Activated CD4-positive, alpha-beta T cell treated with anti-CD3 and anti-CD28 coated beads for 1 hour (primary cell): Measurements from ENCODE around the gene MT1F.
"Not testable (repeated sequence)": the region's sequence is repeated elsewhere in the genome, so short reads cannot be mapped to it uniquely, and the experiment has no call there.

Experiments
- DNase-seq: peaks from one replicate; pipeline ENCODE4 v3.0.0-alpha.2; 2020

Gene MT1F

GRCh38 chr16:56657555-56658326, at the start of gene MT1F:
TSS of gene MT1F (plus strand) at chr16:56657959. CDS start at chr16:56658059, 100 bp downstream.
- DNase-seq, result peak; percentile 45

- DNase-seq, result peak; percentile 79
These were observed 49.5 kb upstream of the MT1F start, which contains the start of gene MT2A for GRCh38 chr16:56608043-56608875. TSS of gene MT2A (plus strand) at chr16:56608584. CDS start at chr16:56608656, 72 bp downstream.

- no peak for DNase-seq
These were observed 48.8 kb upstream of the MT1F start for GRCh38 chr16:56608876-56609462.

- DNase-seq, result peak; percentile 58
These were observed 48.3 kb upstream of the MT1F start for GRCh38 chr16:56609463-56609921.

GRCh38 chr16:56610017-56610608, 47.6 kb upstream of the MT1F start:
- peak; percentile 61 for DNase-seq

GRCh38 chr16:56610609-56611111, 47.1 kb upstream of the MT1F start:
- DNase-seq, result no peak

- no peak for DNase-seq
These were observed 46.4 kb upstream of the MT1F start for GRCh38 chr16:56611281-56611833.

- DNase-seq, result no peak
These were observed 44.1 kb upstream of the MT1F start for GRCh38 chr16:56613706-56614105.

GRCh38 chr16:56614549-56614991, 43.2 kb upstream of the MT1F start:
- no peak for DNase-seq

GRCh38 chr16:56615353-56615752, 42.4 kb upstream of the MT1F start:
- DNase-seq, result no peak

- DNase-seq, result no peak
These were observed 41.0 kb upstream of the MT1F start for GRCh38 chr16:56616608-56617211.

- DNase-seq, result no peak
These were observed 40.3 kb upstream of the MT1F start for GRCh38 chr16:56617212-56618085.

- DNase-seq, result no peak
These were observed 39.6 kb upstream of the MT1F start for GRCh38 chr16:56618138-56618537.

GRCh38 chr16:56620339-56620897, 37.3 kb upstream of the MT1F start:
- no peak for DNase-seq

- DNase-seq, result not testable (repeated sequence)
These were observed 35.9 kb upstream of the MT1F start for GRCh38 chr16:56621665-56622445.

GRCh38 chr16:56623184-56623583, 34.6 kb upstream of the MT1F start:
- DNase-seq, result not testable (repeated sequence)

- no peak for DNase-seq
These were observed 34.1 kb upstream of the MT1F start for GRCh38 chr16:56623637-56624036.

GRCh38 chr16:56625140-56625942, 32.4 kb upstream of the MT1F start, which contains the start of gene MT1E:
TSS of gene MT1E (plus strand) at chr16:56625781. CDS start at chr16:56625852, 71 bp downstream.
- peak; percentile 40 for DNase-seq
